ENCODE measurements around the gene ITIH4.

The ITIH4 gene

DNA sequence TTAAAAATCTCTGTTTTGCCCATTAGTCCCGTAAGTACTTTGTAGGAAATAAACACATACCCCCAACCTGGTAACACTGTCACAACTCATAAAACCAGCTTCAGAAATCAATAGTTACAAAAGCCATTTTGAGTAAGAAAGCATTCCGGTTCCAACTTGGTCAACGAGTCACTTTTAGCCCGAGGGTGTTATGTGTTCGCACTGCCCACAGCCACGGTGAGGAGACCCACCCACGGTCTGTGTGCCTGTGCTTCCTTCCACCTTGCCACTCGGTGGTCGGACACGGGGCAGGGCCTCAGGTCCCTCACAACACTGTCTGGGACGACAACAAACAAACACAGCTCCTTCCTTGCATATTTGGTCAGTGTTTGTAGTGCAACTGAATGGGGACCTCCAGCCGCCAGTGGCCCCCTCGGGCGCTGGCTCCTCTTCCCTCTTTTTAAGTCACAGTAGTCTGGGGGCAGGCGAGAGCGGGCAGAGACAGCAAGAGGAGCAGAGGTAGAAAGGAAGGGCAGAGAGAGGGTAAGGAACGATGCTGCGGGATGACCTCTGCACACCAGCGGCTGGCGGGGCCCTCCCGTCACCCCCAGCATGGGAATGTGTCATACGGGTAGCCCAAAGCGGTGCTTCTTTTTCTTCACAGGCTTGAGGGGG, 9.5 kb upstream of the ITIH4 start:
- Histone ChIP-seq H3K4me1 (ENCODE audit: control insufficient read depth, insufficient read depth, low read length) (no peaks in the 10 kb centered on the region), H3K9me3 (ENCODE audit: control insufficient read depth, insufficient read depth, low read depth, low read length) (no peaks in the 10 kb centered on the region), H3K4me3 (ENCODE audit: low read depth, low read length) (no peak overlapping the region), H3K36me3 (ENCODE audit: control insufficient read depth in 2 of 2, insufficient read depth in 1 of 2, low read length in 2 of 2) (peaks cover 0 to 48% of the 10 kb centered on the region in 2 experiments; a peak in 1 of 3 replicates), H3K27ac (ENCODE audit: extremely low read depth, low read depth, low read length) (no peak overlapping the region)
- POLR2A ChIA-PET, result no interaction called here
- TF ChIP-seq REPIN1 (tag by site-specific recombination; IDR thresholded peaks at IDR 0.05; ENCODE audit: low read depth) (no peak), KLF10 (tag by site-specific recombination; IDR thresholded peaks at IDR 0.05) (no peak), GLIS2 (tag by site-specific recombination; IDR thresholded peaks at IDR 0.05) (peak; percentile 41; the same call in 1 of the 2 replicates), ZNF121 (tag by site-specific recombination; IDR thresholded peaks at IDR 0.05) (no peak), ZNF266 (tag by site-specific recombination; IDR thresholded peaks at IDR 0.05; ENCODE audit: low read depth) (no peak), ZNF626 (tag by site-specific recombination; IDR thresholded peaks at IDR 0.05) (no peak), ZNF777 (tag by site-specific recombination; IDR thresholded peaks at IDR 0.05; ENCODE audit: borderline replicate concordance) (no peak), EGR2 (tag by site-specific recombination; IDR thresholded peaks at IDR 0.05; ENCODE audit: low read depth) (peak; percentile 24; the same call in 1 of the 2 replicates), ZFHX2 (tag by site-specific recombination; conservative IDR thresholded peaks at IDR 0.05) (0 out of 2 replicates have a peak, but pooled peaks have one; percentile 18)
- TF ChIP-seq, protein P1, sequence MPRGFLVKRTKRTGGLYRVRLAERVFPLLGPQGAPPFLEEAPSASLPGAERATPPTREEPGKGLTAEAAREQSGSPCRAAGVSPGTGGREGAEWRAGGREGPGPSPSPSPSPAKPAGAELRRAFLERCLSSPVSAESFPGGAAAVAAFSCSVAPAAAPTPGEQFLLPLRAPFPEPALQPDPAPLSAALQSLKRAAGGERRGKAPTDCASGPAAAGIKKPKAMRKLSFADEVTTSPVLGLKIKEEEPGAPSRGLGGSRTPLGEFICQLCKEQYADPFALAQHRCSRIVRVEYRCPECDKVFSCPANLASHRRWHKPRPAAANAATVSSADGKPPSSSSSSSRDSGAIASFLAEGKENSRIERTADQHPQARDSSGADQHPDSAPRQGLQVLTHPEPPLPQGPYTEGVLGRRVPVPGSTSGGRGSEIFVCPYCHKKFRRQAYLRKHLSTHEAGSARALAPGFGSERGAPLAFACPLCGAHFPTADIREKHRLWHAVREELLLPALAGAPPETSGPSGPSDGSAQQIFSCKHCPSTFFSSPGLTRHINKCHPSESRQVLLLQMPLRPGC (tag by site-specific recombination; IDR thresholded peaks at IDR 0.05), result no peak
- TF ChIP-seq, protein P2, sequence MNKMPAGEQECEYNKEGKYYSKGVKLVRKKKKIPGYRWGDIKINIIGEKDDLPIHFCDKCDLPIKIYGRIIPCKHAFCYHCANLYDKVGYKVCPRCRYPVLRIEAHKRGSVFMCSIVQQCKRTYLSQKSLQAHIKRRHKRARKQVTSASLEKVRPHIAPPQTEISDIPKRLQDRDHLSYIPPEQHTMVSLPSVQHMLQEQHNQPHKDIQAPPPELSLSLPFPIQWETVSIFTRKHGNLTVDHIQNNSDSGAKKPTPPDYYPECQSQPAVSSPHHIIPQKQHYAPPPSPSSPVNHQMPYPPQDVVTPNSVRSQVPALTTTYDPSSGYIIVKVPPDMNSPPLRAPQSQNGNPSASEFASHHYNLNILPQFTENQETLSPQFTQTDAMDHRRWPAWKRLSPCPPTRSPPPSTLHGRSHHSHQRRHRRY (tag by site-specific recombination; IDR thresholded peaks at IDR 0.05), result no peak
- CTCF ChIA-PET, result interaction anchor here (1.3 kb wide), 1 partner anchor 24 kb away, joined by 3 read pairs; no protein-coding TSS in a partner anchor

GRCh38 chr3:52839268-52839575, 8.8 kb upstream of the ITIH4 start:
- Histone ChIP-seq H3K4me1 (ENCODE audit: control insufficient read depth, insufficient read depth, low read length) (no peaks in the 10 kb centered on the region), H3K4me3 (ENCODE audit: low read depth, low read length) (no peak overlapping the region), H3K36me3 (ENCODE audit: control insufficient read depth in 2 of 2, insufficient read depth in 1 of 2, low read length in 2 of 2) (peaks cover 0 to 46% of the 10 kb centered on the region in 2 experiments; a peak in 1 of 3 replicates), H3K27ac (ENCODE audit: extremely low read depth, low read depth, low read length) (no peak overlapping the region), H3K9me3 (ENCODE audit: control insufficient read depth, insufficient read depth, low read depth, low read length) (no peaks in the 10 kb centered on the region)
- CTCF ChIA-PET, result no interaction called here
- POLR2A ChIA-PET, result no interaction called here
- TF ChIP-seq, protein P3, sequence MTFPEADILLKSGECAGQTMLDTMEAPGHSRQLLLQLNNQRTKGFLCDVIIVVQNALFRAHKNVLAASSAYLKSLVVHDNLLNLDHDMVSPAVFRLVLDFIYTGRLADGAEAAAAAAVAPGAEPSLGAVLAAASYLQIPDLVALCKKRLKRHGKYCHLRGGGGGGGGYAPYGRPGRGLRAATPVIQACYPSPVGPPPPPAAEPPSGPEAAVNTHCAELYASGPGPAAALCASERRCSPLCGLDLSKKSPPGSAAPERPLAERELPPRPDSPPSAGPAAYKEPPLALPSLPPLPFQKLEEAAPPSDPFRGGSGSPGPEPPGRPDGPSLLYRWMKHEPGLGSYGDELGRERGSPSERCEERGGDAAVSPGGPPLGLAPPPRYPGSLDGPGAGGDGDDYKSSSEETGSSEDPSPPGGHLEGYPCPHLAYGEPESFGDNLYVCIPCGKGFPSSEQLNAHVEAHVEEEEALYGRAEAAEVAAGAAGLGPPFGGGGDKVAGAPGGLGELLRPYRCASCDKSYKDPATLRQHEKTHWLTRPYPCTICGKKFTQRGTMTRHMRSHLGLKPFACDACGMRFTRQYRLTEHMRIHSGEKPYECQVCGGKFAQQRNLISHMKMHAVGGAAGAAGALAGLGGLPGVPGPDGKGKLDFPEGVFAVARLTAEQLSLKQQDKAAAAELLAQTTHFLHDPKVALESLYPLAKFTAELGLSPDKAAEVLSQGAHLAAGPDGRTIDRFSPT (tag by site-specific recombination; IDR thresholded peaks at IDR 0.05), result no peak
- TF ChIP-seq ZNF394 (tag by site-specific recombination; IDR thresholded peaks at IDR 0.05; ENCODE audit: borderline replicate concordance) (no peak), ZNF624 (tag by site-specific recombination; IDR thresholded peaks at IDR 0.05) (no peak), ZNF596 (tag by site-specific recombination; IDR thresholded peaks at IDR 0.05) (no peak), WT1 (tag by site-specific recombination; IDR thresholded peaks at IDR 0.05) (no peak), BCL11B (tag by site-specific recombination; IDR thresholded peaks at IDR 0.05; ENCODE audit: low read depth) (no peak), ZNF133 (tag by site-specific recombination; IDR thresholded peaks at IDR 0.05) (no peak)
- TF ChIP-seq, protein P4, sequence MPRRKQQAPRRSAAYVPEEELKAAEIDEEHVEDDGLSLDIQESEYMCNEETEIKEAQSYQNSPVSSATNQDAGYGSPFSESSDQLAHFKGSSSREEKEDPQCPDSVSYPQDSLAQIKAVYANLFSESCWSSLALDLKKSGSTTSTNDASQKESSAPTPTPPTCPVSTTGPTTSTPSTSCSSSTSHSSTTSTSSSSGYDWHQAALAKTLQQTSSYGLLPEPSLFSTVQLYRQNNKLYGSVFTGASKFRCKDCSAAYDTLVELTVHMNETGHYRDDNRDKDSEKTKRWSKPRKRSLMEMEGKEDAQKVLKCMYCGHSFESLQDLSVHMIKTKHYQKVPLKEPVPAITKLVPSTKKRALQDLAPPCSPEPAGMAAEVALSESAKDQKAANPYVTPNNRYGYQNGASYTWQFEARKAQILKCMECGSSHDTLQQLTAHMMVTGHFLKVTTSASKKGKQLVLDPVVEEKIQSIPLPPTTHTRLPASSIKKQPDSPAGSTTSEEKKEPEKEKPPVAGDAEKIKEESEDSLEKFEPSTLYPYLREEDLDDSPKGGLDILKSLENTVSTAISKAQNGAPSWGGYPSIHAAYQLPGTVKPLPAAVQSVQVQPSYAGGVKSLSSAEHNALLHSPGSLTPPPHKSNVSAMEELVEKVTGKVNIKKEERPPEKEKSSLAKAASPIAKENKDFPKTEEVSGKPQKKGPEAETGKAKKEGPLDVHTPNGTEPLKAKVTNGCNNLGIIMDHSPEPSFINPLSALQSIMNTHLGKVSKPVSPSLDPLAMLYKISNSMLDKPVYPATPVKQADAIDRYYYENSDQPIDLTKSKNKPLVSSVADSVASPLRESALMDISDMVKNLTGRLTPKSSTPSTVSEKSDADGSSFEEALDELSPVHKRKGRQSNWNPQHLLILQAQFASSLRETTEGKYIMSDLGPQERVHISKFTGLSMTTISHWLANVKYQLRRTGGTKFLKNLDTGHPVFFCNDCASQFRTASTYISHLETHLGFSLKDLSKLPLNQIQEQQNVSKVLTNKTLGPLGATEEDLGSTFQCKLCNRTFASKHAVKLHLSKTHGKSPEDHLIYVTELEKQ (tag by site-specific recombination; IDR thresholded peaks at IDR 0.05; ENCODE audit: borderline replicate concordance), result no peak
- TF ChIP-seq, protein P5, sequence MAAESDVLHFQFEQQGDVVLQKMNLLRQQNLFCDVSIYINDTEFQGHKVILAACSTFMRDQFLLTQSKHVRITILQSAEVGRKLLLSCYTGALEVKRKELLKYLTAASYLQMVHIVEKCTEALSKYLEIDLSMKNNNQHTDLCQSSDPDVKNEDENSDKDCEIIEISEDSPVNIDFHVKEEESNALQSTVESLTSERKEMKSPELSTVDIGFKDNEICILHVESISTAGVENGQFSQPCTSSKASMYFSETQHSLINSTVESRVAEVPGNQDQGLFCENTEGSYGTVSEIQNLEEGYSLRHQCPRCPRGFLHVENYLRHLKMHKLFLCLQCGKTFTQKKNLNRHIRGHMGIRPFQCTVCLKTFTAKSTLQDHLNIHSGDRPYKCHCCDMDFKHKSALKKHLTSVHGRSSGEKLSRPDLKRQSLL (tag by site-specific recombination; IDR thresholded peaks at IDR 0.05), result no peak
- TF ChIP-seq, protein P6, sequence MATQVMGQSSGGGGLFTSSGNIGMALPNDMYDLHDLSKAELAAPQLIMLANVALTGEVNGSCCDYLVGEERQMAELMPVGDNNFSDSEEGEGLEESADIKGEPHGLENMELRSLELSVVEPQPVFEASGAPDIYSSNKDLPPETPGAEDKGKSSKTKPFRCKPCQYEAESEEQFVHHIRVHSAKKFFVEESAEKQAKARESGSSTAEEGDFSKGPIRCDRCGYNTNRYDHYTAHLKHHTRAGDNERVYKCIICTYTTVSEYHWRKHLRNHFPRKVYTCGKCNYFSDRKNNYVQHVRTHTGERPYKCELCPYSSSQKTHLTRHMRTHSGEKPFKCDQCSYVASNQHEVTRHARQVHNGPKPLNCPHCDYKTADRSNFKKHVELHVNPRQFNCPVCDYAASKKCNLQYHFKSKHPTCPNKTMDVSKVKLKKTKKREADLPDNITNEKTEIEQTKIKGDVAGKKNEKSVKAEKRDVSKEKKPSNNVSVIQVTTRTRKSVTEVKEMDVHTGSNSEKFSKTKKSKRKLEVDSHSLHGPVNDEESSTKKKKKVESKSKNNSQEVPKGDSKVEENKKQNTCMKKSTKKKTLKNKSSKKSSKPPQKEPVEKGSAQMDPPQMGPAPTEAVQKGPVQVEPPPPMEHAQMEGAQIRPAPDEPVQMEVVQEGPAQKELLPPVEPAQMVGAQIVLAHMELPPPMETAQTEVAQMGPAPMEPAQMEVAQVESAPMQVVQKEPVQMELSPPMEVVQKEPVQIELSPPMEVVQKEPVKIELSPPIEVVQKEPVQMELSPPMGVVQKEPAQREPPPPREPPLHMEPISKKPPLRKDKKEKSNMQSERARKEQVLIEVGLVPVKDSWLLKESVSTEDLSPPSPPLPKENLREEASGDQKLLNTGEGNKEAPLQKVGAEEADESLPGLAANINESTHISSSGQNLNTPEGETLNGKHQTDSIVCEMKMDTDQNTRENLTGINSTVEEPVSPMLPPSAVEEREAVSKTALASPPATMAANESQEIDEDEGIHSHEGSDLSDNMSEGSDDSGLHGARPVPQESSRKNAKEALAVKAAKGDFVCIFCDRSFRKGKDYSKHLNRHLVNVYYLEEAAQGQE (tag by site-specific recombination; IDR thresholded peaks at IDR 0.05), result no peak

Data from HEK293 (cell line).